Testis (tissue), 2 donors: ENCODE measurements around the gene PPP1R26.

ENCODE experiments used
- POLR2A ChIP-seq: fragments of 450-650 bp; IDR thresholded peaks from one replicate; pipeline ENCODE4 v1.6.1; 2017; ENCODE audit warnings: antibody characterized with exemption, mild to moderate bottlenecking, moderate library complexity
- TF ChIP-seq, protein P1 (sequence below), 3 experiments: fragments of 450-650 bp in 2 of 3; fragments of 200-600 bp in 1 of 3; sonication (generic) in 1 of 3; IDR thresholded peaks; one replicate each; pipeline ENCODE4 v1.5.1; 2016 to 2019; ENCODE audit warnings: antibody characterized with exemption in 3 of 3, mild to moderate bottlenecking in 2 of 3, moderate library complexity in 1 of 3

DNA sequence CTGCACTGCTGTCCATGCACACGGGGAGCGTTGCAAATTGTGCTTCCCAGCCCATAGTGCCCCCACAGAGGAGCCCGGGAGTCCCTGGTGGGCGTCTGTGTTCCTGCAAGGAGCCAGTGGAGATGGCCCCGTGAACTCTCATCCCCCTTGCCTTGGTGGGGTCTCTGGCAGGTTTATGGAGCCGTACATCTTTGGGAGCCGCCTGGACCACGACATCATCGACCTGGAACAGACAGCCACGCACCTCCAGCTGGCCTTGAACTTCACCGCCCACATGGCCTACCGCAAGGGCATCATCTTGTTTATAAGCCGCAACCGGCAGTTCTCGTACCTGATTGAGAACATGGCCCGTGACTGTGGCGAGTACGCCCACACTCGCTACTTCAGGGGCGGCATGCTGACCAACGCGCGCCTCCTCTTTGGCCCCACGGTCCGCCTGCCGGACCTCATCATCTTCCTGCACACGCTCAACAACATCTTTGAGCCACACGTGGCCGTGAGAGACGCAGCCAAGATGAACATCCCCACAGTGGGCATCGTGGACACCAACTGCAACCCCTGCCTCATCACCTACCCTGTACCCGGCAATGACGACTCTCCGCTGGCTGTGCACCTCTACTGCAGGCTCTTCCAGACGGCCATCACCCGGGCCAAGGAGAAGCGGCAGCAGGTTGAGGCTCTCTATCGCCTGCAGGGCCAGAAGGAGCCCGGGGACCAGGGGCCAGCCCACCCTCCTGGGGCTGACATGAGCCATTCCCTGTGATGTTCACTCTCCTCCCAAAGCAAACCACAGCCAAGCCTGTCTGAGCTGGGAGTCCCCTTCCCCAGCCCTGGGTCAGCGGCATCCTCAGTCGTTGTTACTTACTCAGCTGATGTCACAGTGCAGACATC lies 24.0 kb downstream of the PPP1R26 start:
- TF ChIP-seq, protein P1, sequence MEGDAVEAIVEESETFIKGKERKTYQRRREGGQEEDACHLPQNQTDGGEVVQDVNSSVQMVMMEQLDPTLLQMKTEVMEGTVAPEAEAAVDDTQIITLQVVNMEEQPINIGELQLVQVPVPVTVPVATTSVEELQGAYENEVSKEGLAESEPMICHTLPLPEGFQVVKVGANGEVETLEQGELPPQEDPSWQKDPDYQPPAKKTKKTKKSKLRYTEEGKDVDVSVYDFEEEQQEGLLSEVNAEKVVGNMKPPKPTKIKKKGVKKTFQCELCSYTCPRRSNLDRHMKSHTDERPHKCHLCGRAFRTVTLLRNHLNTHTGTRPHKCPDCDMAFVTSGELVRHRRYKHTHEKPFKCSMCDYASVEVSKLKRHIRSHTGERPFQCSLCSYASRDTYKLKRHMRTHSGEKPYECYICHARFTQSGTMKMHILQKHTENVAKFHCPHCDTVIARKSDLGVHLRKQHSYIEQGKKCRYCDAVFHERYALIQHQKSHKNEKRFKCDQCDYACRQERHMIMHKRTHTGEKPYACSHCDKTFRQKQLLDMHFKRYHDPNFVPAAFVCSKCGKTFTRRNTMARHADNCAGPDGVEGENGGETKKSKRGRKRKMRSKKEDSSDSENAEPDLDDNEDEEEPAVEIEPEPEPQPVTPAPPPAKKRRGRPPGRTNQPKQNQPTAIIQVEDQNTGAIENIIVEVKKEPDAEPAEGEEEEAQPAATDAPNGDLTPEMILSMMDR (IDR thresholded peaks at IDR 0.05) = no peak
- TF ChIP-seq POLR2A = no peak
